Uterus (tissue), 4 donors: ENCODE results near the gene GIT2. TPM values are rescaled to one million over a fixed set of nuclear protein-coding genes. Genes with fewer than 3 reads are reported as not detected.
"Not testable (repeated sequence)": the region's sequence is repeated elsewhere in the genome, so short reads cannot be mapped to it uniquely, and the experiment has no call there.

Source experiments
- DNase-seq, 2 donors: peaks; one replicate each; pipeline ENCODE4 v3.0.0-alpha.2; 2019 to 2020
- H3K27ac ChIP-seq, 2 donors: fragments of 200-600 bp; sonication (generic); 1 replicate in 1 of 2; 2 replicates in 1 of 2; pipeline ENCODE4 v1.5.1; 2016 to 2018
- H3K27me3 ChIP-seq, 2 donors: fragments of 200-600 bp; sonication (generic); one replicate each; pipeline ENCODE4 v1.5.1; 2018 to 2019; ENCODE audit warnings: control low read depth in 1 of 2
- H3K36me3 ChIP-seq, 2 donors: fragments of 200-600 bp; sonication (generic); one replicate each; pipeline ENCODE4 v1.5.1; 2019; ENCODE audit warnings: control low read depth in 1 of 2
- H3K4me1 ChIP-seq, 2 donors: fragments of 200-600 bp; sonication (generic); one replicate each; pipeline ENCODE4 v1.5.1; 2018 to 2019; ENCODE audit warnings: control low read depth in 1 of 2
- H3K4me3 ChIP-seq, 2 donors: fragments of 200-600 bp; sonication (generic); 1 replicate in 1 of 2; 2 replicates in 1 of 2; pipeline ENCODE4 v1.5.1; 2018 to 2019; ENCODE audit warnings: mild to moderate bottlenecking in 1 of 2
- H3K9me3 ChIP-seq, 2 donors: fragments of 200-600 bp; sonication (generic); one replicate each; pipeline ENCODE4 v1.5.1; 2019; ENCODE audit warnings: control low read depth in 1 of 2
- POLR2A ChIP-seq, 2 donors: fragments of 450-650 bp; IDR thresholded peaks; one replicate each; pipeline ENCODE4 v1.6.1; 2016; ENCODE audit warnings: antibody characterized with exemption in 2 of 2, mild to moderate bottlenecking in 1 of 2, moderate library complexity in 1 of 2
- intact Hi-C: fragments of 100-400 bp; cut with DNase I; formaldehyde crosslinking; loops from one replicate; pipeline ENCODE4 v1.15.1; 2023; ENCODE audit warnings: low total_unique reads
- total RNA-seq, 4 donors: library from RNA; depleted of rRNA in 3 of 4; stranded (reverse); fragments of >200 nt in 3 of 4; gene quantifications; one replicate each; pipeline versions ENCODE4 v1.1.0 to v1.2.4, GENCODE V29; 2014 to 2023
- TF ChIP-seq, protein P1 (sequence below), 4 experiments: fragments of 200-600 bp in 2 of 4; fragments of 450-650 bp in 2 of 4; sonication (generic) in 2 of 4; IDR thresholded peaks; one replicate each; pipeline ENCODE4 v1.5.1; 2016 to 2019; ENCODE audit warnings: antibody characterized with exemption in 4 of 4, mild to moderate bottlenecking in 2 of 4, moderate library complexity in 1 of 4
- donor health status: DM: yes; HTN: yes; CAD: no.

Gene GIT2
- total RNA-seq, 4 donors from 2014 or later: 30.3 to 55.7 (median 47.0) TPM

DNA sequence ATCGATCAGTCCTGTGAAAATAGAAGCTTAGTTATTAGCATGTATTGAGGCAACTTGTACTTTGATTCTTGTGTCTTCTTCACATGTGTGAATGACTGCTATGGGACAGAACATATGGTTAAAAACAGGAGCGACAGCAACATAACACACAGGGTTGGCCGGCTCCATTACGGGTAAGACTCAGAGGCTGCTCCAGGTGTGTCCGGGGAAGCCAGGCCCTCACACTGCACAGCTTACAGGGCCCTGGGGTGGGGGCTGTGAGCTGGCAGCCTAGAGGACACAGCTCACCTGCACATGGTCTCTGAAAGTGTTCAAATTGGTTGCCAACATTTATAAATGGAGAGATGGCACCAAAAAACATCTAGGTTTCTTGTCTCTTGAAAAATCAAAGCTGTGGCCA lies 65.0 kb downstream of the GIT2 start:
- TF ChIP-seq, protein P1, sequence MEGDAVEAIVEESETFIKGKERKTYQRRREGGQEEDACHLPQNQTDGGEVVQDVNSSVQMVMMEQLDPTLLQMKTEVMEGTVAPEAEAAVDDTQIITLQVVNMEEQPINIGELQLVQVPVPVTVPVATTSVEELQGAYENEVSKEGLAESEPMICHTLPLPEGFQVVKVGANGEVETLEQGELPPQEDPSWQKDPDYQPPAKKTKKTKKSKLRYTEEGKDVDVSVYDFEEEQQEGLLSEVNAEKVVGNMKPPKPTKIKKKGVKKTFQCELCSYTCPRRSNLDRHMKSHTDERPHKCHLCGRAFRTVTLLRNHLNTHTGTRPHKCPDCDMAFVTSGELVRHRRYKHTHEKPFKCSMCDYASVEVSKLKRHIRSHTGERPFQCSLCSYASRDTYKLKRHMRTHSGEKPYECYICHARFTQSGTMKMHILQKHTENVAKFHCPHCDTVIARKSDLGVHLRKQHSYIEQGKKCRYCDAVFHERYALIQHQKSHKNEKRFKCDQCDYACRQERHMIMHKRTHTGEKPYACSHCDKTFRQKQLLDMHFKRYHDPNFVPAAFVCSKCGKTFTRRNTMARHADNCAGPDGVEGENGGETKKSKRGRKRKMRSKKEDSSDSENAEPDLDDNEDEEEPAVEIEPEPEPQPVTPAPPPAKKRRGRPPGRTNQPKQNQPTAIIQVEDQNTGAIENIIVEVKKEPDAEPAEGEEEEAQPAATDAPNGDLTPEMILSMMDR (IDR thresholded peaks at IDR 0.05): no peak
- no peak for TF ChIP-seq POLR2A (IDR thresholded peaks at IDR 0.05)
- Histone ChIP-seq H3K9me3 (no peaks in the 10 kb centered on the region), H3K36me3 (no peaks in the 10 kb centered on the region), H3K27ac (no peak overlapping the region), H3K4me1 (no peaks in the 10 kb centered on the region), H3K27me3 (no peaks in the 10 kb centered on the region), H3K4me3 (no peak overlapping the region)
- intact Hi-C loops: no loop called here
- no peak for DNase-seq

DNA sequence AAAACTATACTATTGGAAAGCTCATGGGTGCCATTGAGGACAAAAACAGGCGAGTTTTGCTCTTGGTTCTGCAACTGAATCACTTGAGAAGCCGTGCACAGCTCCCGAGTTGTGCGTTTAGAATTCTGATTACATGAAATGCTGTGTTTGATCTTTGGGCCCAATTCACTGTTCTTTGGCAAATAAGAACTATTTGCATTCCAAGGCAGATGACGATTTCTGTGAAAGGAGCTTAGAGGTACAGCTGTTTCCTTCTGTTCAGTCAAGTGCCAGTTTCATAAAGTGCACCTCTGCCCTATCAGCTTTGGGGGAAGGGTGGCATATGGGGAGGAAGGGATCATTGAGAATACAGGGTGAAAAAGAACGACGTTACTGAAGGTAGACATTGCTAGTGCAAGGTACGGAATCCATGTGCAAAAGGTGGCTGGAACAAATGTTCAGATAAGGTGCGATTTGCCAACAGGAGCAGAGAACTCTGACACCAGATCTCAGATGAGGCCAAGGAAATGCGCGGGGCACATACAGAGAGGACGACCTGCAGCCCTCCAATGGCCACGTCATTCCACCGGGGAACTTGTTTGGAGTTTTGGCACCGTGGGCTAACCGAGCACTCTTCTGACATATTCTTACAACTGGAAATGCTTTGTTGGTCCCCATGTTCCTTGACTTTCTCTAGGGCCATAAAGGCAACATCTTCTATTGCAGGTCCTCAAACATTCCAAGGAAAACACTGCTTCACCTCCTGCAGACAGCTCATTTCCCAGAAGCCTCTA lies 66.0 kb downstream of the GIT2 start:
- no peaks in the 10 kb centered on the region for H3K36me3 ChIP-seq
- TF ChIP-seq, protein P1 (IDR thresholded peaks at IDR 0.05): no peak
- no peak for TF ChIP-seq POLR2A (IDR thresholded peaks at IDR 0.05)
- intact Hi-C loops: no loop called here

DNA sequence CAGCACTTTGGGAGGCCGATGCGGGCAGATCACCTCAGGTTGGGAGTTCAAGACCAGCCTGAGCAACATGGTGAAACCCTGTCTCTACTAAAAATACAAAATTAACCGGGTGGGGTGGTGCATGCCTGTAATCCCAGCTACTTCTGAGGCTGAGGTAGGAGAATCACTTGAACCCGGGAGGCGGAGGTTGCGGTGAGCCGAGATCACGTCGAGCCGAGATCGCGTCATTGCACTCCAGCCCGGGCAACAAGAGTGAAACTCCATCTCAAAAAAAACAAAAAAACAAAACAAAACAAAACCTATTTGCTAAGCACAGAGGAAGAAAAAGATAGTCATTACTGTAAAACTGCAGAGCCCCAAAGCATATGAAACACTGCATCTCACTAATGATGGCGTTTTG lies 66.8 kb downstream of the GIT2 start:
- H3K27ac ChIP-seq, intact Hi-C loops: not testable (repeated sequence)

More for the DNA sequence above, 66.0 kb downstream of the GIT2 start:
- DNase-seq: no peak
- H3K27ac ChIP-seq: no peak overlapping the region
- no peaks in the 10 kb centered on the region for H3K4me1 ChIP-seq
- H3K27me3 ChIP-seq: no peaks in the 10 kb centered on the region
- H3K4me3 ChIP-seq: no peak overlapping the region
- no peaks in the 10 kb centered on the region for H3K9me3 ChIP-seq

DNA sequence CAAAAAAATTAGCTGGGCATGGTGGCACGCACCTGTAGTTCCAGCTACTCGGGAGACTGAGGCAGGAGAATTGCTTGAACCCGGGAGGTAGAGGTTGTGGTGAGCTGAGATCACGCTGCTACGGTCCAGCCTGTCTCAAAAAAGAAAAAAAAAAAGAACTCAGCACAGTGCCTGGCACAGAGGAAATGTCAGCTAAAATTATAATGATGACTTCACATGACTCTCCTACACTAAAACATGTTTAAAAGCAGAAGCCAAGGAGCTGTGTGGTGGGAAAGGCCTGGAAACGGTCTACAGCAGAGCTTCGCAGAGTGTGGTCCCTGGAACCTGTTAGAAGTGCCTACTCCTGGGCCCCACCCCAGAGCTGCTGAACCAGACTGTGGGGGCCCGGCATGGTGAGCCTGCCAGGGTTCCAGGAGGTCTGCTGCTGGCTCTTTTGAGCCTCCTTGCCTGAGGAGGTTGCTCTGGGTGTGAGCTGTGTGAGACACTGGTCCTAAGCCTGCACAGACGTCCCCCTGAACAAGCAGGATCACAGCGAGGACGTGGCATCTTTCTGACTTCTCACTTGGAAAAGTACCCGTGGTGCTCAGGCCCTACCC lies 68.0 kb downstream of the GIT2 start:
- DNase-seq: no peak
- intact Hi-C loops: no loop called here
- no peaks in the 10 kb centered on the region for H3K9me3 ChIP-seq
- H3K27me3 ChIP-seq: no peaks in the 10 kb centered on the region
- H3K27ac ChIP-seq: no peak overlapping the region
- TF ChIP-seq, protein P1 (IDR thresholded peaks at IDR 0.05): no peak
- no peak for TF ChIP-seq POLR2A (IDR thresholded peaks at IDR 0.05)
- H3K4me1 ChIP-seq: no peaks in the 10 kb centered on the region
- no peaks in the 10 kb centered on the region for H3K36me3 ChIP-seq
- H3K4me3 ChIP-seq: no peak overlapping the region

More for the DNA sequence above, 66.8 kb downstream of the GIT2 start:
- H3K9me3 ChIP-seq, H3K27me3 ChIP-seq, H3K4me1 ChIP-seq, DNase-seq, H3K4me3 ChIP-seq, H3K36me3 ChIP-seq: not testable (repeated sequence)

DNA sequence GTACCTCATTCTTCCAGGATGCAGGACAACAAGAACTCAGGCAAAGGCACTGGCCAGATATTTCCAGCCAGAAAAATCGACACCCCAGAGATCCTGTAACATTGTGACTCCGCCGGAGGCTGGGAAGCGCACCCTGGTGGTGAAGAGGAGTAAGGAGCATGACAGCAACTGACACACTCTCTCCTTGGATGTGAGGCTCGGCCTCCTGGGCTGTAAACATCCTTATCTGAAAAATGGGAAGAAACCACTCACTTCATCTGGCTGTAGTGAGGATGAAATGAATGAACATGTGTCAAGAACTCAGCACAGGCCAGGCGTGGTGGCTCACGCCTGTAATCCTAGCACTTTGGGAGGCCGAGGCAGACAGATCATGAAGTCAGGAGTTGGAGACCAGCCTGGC lies 68.5 kb downstream of the GIT2 start:
- Histone ChIP-seq H3K4me3 (no peak overlapping the region), H3K4me1 (no peaks in the 10 kb centered on the region), H3K27ac (no peak overlapping the region), H3K9me3 (no peaks in the 10 kb centered on the region), H3K27me3 (no peaks in the 10 kb centered on the region), H3K36me3 (no peaks in the 10 kb centered on the region)
- TF ChIP-seq POLR2A (IDR thresholded peaks at IDR 0.05): no peak
- TF ChIP-seq, protein P1 (IDR thresholded peaks at IDR 0.05): peak in 1 of 4 experiments; percentile 21
- intact Hi-C loops: no loop called here
- DNase-seq: no peak
